Measurements from ENCODE around the gene TMEM255B. TPM values are rescaled to one million over a fixed set of nuclear protein-coding genes. Genes with fewer than 3 reads are reported as not detected.

The TMEM255B gene
- total RNA-seq, result 1 to 10 TPM; 1.0 to 1.2 TPM
- 0.28 TPM for polyA plus RNA-seq (2013, experiment 1 of 2)
- polyA plus RNA-seq (2013, experiment 2 of 2), result 0.15 TPM
- 0.07 to 2.9 (median 0.75) reads per million in 172 experiments for total RNA-seq

DNA sequence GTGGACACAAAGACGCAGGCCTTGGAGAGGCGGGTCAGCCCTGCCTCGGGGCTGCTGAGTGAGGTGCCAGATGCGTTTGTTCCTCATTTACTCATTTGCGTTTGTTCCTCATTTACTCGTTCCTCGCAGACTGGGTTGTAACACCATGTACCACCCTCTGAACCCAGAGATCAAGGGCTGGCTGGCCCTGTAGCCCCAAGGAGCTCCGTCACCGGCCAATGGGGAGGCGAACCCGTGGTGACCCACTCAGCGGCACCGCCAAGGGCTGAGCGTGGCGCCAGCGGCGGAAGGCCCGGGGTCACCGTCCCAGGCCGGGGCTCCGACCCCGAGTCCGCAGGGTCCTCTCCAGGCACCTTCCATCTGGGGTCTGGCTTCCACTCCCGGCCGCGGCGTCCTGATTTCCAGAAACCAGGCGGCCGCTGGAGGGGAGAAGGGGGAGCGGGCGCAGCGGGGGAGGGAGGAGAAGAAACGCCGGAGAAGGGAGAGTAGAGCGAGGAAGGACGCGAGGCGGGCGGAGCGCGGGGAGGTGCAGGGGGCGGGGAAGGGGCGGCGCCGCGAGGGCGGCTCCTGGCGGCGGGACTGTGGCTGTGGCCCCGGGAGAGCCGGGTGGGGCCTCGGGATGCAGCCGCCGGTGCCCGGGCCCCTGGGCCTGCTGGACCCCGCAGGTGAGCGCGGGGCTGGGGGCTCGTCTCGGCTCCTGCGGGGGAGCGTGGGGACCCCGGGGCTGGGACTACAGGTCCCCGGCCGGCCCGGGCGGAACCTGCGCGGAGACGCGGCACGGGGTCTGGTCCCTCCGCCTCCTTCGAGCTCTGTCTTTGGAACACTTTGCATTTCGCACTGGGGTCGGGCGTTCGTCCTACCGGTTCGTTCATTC lies at the start of gene TMEM255B:
Gene TMEM255B, plus strand, starts transcription at position 576 of the 874 bp plus-strand sequence. Its CDS starts 44 bp downstream, at position 620.
- Histone ChIP-seq H3K9me3 (ENCODE audit: control insufficient read depth in 1 of 2, insufficient read depth in 1 of 2, low read length in 2 of 2) (peaks cover 0 to 4% of the 10 kb centered on the region in 2 experiments), H3K36me3 (ENCODE audit: insufficient read depth, low read length) (no peaks in the 10 kb centered on the region), H3K27ac (ENCODE audit: low read depth in 1 of 2, low read length in 2 of 2) (no peak within 1 kb of the TSS), H3K4me3 (ENCODE audit: low read length) (peak within 1 kb of the TSS; percentile 54), H3K27me3 (ENCODE audit: control insufficient read depth in 1 of 2, insufficient read depth in 2 of 2, low read length in 2 of 2) (peaks cover 25 to 45% of the 10 kb centered on the region in 2 experiments), H3K4me1 (ENCODE audit: insufficient read depth, low read length) (peaks cover 16% of the 10 kb centered on the region)
- Mint-ChIP-seq H3K4me1 (ENCODE audit: low read depth) (peaks cover 12% of the 10 kb centered on the region), H3K9me3 (no peaks in the 10 kb centered on the region), H3K27me3 (peaks cover 59% of the 10 kb centered on the region), H3K27ac (no peak within 1 kb of the TSS), H3K4me3 (peak within 1 kb of the TSS; percentile 85), H3K36me3 (ENCODE audit: low read depth) (no peaks in the 10 kb centered on the region)
- ATAC-seq (ENCODE audit: poor library complexity) (peak; percentile 96), DNase-seq (peak; percentile 54 to 85 (median 74))
- TF ChIP-seq, protein P1, sequence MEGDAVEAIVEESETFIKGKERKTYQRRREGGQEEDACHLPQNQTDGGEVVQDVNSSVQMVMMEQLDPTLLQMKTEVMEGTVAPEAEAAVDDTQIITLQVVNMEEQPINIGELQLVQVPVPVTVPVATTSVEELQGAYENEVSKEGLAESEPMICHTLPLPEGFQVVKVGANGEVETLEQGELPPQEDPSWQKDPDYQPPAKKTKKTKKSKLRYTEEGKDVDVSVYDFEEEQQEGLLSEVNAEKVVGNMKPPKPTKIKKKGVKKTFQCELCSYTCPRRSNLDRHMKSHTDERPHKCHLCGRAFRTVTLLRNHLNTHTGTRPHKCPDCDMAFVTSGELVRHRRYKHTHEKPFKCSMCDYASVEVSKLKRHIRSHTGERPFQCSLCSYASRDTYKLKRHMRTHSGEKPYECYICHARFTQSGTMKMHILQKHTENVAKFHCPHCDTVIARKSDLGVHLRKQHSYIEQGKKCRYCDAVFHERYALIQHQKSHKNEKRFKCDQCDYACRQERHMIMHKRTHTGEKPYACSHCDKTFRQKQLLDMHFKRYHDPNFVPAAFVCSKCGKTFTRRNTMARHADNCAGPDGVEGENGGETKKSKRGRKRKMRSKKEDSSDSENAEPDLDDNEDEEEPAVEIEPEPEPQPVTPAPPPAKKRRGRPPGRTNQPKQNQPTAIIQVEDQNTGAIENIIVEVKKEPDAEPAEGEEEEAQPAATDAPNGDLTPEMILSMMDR (IDR thresholded peaks at IDR 0.05), result peak; percentile 49
- intact Hi-C loops (cut with DNase I, micrococcal nuclease), result no loop called here
- POLR2A ChIA-PET, result no interaction called here
- CTCF ChIA-PET, result interaction anchor here (0.8 kb wide), 1 partner anchor 17 kb away, joined by 3 read pairs; no protein-coding TSS in a partner anchor

DNA sequence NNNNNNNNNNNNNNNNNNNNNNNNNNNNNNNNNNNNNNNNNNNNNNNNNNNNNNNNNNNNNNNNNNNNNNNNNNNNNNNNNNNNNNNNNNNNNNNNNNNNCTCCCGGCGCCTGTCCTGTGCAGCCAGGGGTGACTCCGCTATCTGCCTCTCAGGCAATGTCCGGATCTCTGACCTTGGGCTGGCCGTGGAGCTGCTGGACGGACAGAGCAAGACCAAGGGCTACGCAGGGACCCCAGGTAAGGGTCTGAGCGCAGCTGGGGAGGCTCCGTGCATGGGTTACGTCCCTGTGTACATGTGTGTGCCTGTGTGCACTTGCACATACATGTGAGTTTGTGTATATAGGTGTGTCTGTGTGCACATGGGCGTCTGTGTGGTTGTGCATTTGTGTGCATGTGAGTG lies 36.1 kb upstream of the TMEM255B start:
- DNase-seq (no peak), ATAC-seq (ENCODE audit: poor library complexity) (no peak)
- Mint-ChIP-seq H3K36me3 (ENCODE audit: low read depth) (peaks cover 9% of the 10 kb centered on the region), H3K27ac (peak overlapping the region; percentile 57), H3K9me3 (no peaks in the 10 kb centered on the region), H3K4me1 (ENCODE audit: low read depth) (peaks cover 23% of the 10 kb centered on the region), H3K4me3 (peak overlapping the region; percentile 21), H3K27me3 (peaks cover 5% of the 10 kb centered on the region)
- ChIA-PET CTCF (no interaction called here), POLR2A (no interaction called here)
- no peak overlapping the region for H3K27ac ChIP-seq (ENCODE audit: low read depth in 1 of 2, low read length in 2 of 2)
- TF ChIP-seq, protein P1 (IDR thresholded peaks at IDR 0.05), result no peak
- H3K4me3 ChIP-seq (ENCODE audit: low read length), result no peak overlapping the region
- peaks cover 0 to 16% of the 10 kb centered on the region in 2 experiments for H3K9me3 ChIP-seq (ENCODE audit: control insufficient read depth in 1 of 2, insufficient read depth in 1 of 2, low read length in 2 of 2)
- peaks cover 20% of the 10 kb centered on the region for H3K4me1 ChIP-seq (ENCODE audit: insufficient read depth, low read length)
- H3K27me3 ChIP-seq (ENCODE audit: control insufficient read depth in 1 of 2, insufficient read depth in 2 of 2, low read length in 2 of 2), result no peaks in the 10 kb centered on the region
- intact Hi-C loops (cut with DNase I, micrococcal nuclease), result no loop called here
- no peaks in the 10 kb centered on the region for H3K36me3 ChIP-seq (ENCODE audit: insufficient read depth, low read length)

DNA sequence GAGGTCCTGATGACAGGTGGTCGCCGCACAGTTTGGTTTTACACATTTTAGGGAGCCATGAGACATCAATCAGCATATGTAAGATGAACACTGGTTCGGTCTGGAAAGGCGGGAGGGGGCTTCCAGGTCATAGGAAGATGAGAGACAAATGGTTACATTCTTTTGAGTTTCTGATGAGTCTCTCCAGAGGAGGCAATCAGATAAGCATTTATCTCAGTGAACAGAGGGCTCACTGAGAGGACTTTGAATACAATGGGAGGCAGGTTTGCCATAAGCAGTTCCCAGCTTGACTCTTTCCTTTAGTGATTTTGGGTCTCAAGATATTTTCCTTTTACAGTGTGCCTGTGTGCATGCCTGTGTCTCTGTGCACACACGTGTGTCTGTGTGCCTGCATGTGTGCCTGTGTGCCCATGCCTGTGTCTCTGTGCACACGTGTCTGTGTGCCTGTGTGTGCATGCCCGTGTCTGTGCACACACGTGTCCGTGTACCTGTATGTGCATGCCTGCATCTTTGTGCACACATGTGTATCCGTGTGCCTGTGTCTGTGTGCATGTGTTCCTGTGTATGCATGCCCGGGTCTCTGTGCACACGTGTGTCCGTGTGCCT lies 35.5 kb upstream of the TMEM255B start:
- Histone ChIP-seq H3K9me3 (ENCODE audit: control insufficient read depth in 1 of 2, insufficient read depth in 1 of 2, low read length in 2 of 2) (peaks cover 0 to 19% of the 10 kb centered on the region in 2 experiments), H3K27ac (ENCODE audit: low read depth in 1 of 2, low read length in 2 of 2) (no peak overlapping the region), H3K27me3 (ENCODE audit: control insufficient read depth in 1 of 2, insufficient read depth in 2 of 2, low read length in 2 of 2) (no peaks in the 10 kb centered on the region), H3K4me1 (ENCODE audit: insufficient read depth, low read length) (peaks cover 20% of the 10 kb centered on the region), H3K36me3 (ENCODE audit: insufficient read depth, low read length) (no peaks in the 10 kb centered on the region), H3K4me3 (ENCODE audit: low read length) (no peak overlapping the region)
- intact Hi-C loops (cut with DNase I, micrococcal nuclease), result no loop called here
- Mint-ChIP-seq H3K9me3 (no peaks in the 10 kb centered on the region), H3K4me3 (peak overlapping the region; percentile 21), H3K27me3 (peaks cover 5% of the 10 kb centered on the region), H3K4me1 (ENCODE audit: low read depth) (peaks cover 23% of the 10 kb centered on the region), H3K27ac (peak overlapping the region; percentile 97), H3K36me3 (ENCODE audit: low read depth) (peaks cover 9% of the 10 kb centered on the region)
- DNase-seq, result no peak
- ChIA-PET CTCF (no interaction called here), POLR2A (no interaction called here)
- TF ChIP-seq, protein P1 (IDR thresholded peaks at IDR 0.05), result no peak
- ATAC-seq (ENCODE audit: poor library complexity), result no peak

Data from CD4-positive, alpha-beta T cell (primary cell).